ENCODE data around the gene KLHL22.
A peak's percentile ranks its signal among the peaks of the same experiment; 100 is the strongest.

KLHL22 gene

DNA sequence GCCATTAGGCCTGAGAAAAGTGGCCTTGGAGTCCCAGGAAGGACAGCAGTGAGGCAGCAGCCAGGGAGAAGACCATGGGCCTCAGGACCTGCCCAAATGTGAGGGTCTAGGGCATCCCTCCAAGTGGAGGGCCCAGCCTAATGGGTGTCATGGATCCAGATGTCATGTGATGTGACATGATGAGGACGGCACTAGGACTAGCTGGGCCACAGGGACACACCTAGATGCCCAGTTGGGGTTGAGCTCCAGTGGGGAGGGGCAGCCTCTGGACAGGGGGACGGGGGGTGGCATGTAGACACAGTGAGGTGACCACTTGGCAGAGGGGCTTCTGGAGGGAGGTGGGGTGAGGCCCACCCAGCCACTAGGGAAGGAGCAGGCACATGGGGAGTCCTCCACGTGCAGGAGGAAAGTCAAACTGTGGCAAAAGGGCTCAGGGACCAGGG lies 63.3 kb downstream of the KLHL22 start:
- no peak for DNase-seq (ENCODE audit: low spot score)

DNA sequence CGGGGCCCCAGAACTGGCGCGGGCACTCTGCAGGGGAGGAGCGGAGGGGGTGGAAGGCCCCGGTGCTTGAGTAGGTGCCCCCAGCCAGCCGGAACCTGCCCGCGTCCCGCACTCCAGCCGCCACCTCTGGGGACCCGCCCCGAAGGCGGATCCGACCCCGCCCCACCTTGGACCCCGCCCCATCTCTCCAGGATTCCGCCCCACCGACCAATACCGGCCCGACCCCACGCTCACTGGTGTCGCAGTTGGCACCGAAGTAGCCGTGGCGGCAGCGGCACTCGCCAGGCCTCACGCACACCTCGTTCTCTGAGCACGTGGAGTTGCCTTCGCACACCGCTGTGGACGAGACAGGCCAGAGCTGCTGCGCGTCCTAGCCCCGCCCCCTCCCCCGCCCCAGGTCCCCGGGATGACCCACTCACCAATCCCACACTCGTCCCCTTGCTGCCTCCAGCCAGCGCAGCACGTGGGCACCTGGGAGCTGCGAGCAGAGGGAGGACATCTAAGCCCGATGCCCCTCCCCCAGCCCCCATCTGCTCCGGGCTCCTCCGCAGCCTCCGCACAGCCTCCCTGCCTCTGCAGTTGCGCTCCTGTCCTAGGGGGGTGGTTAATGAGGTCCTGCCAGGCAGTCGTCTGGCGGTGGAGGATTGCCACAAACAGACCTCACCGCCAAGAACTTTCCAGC lies 63.9 kb downstream of the KLHL22 start:
- no peak for DNase-seq (ENCODE audit: low spot score)

DNA sequence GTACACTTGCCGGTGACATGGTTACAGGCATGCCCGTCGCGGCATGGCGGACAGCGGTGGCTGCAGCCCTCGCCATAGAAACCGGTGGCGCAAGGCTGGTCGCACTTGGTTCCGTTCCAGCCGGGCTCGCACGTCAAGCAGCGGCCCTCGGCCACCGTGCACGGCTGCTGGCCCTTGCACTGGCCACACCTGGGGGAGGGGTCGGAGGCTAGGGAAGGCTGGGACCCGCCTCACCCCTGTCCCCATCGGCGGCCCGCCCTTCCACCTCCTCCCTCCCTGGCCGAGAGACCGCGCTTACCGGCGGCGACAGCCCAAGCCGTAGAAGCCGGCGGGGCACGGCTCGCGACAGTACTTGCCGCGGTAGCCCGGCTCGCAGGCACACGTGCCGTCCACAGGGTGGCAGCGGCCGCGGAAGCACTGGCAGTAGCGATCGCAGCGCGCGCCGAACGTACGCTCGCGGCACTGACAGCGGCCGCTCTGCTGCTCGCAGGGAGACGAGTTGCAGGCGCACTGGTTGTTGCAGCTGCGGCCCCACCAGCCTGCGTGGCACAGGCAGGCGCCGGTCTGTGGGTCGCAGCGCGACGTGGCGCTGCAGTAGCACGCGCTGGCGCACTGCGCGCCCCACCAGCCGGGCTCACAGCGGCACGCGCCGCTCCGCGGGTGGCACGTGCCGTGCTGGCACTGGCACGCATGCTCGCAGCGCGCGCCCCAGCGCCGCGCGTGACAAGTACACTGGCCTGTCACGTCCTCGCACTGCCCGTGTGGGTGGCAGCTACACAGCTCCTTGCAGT lies 64.7 kb downstream of the KLHL22 start:
- DNase-seq (ENCODE audit: low spot score): peak; percentile 79

DNA sequence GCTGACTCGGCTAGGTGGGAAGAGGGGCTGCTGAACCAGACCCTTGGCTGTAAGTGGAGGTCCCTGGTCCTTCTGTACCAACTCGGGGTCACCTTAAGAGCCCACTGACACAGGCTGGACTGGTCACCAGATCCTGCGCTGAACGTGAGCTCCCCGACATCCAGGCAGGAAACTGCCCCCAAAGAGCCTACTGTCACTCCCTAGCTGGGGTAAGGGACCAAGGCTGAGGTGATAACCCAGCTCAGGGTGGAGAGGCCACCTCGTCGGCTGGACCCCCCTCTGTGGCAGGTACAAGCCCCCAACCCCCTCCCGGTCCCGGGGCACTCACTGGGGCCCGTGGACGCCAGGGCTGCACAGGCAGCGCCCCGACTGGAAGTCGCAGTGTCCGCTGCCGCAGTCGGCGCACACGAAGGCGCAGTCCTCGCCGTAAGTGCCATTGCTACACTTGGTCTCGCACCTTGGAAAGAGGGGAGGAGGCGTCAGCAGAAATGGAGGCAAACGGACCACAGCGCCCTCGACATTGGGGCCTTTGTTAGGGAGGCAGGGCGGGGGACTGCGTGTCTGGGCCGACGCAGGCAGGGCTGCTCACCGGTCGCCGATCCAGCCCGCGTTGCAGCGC lies 65.4 kb downstream of the KLHL22 start:
- DNase-seq (ENCODE audit: low spot score): peak; percentile 18

DNA sequence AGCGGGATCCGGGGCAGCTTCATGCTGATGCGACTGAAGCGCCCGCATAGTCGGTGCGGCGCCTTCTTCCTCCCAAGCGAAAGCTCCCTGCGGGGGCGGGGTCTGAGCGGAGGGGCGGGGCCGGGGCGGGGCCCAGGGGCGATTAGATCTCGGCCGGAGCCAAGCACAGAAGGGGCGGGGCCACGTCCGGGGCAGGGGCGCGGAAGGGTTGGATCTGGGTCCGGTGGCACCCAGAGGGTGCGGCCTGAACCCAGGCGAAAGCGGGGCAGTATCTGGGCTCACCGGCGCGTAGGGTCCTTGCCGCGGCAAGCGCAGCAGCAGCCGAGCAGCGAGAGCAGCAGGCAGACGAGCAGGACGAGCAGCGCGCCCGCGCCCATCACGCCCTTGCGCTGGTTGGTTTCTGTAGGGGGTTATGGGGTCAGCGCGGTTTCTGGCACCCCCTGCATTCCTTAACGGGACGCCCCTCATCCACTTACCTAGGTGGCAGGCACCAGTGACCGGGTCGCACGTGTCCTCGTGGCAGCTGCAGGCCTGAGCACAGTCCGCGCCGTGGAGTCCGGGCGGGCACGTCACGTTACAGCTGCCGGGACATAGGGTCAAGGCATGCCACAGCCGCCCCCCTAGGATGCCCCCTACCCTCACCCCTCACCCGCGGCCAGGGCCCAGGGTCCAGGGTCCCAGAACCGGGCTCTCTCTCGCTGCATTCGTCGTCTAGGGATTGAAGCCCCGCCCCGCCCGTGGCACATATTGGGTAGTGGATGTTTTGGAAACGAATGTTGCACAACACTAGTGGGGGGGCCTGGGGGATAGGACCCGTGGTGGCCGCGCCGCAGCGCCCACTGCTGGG lies 66.1 kb downstream of the KLHL22 start:
- peak; percentile 91 for DNase-seq (ENCODE audit: low spot score)

DNA sequence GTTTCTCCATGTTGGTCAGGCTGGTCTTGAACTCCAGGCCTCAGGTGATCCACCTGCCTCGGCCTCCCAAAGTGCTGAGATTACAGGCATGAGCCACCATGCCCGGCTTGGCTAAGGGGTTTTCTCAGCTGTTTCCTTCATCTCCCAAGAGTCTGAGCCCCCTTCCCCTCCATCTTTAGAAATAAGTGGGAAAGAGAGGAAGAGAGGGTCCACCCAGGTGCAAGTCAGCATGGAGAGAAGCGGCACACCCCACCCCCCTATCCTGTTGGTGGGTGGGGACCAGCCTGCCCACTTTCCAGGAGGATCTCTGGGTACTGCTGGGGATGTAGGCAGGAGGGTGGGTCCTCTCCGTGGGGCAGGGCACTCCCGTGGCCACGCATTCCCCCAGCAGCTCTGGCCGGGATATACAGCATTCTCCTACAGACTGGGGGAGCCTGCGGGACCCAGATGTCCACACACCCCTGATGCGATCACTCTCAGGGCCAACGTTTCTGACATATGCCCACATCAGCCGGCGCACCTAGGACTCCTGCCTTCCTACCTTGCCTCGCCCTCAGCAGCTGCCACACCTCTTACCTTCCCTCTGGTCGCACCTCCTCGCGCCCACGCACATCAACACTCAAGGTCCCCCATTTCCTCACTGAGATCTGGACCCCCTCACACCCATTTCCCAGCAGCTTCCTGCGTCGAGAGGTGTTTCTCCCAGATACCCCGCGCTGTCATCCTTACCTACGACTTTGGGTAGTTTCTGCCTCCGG lies 66.9 kb downstream of the KLHL22 start:
- DNase-seq (ENCODE audit: low spot score): no peak

DNA sequence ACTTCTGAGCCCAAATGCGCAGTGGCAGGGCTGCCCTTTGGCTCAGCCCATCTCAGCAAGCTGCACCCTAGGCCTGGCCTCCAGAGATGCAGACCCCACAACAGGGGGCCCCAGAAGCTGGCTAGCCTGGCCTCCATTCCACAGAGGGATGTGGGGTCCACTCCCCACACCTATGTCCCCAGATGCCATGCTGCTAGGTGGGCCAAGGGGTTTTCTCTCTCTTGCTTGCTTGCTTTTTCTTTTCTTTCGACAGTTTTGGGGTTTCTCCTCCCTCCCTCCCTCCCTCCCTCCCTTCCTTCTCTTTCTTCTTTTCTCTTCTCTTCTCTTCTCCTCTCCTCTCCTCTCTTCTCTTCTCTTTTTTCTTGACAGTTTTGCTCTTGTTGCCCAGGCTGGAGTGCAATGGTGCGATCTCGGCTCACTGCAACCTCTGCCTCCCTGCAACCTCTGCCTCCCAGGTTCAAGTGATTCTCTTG lies 67.6 kb downstream of the KLHL22 start:
- no peak for DNase-seq (ENCODE audit: low spot score)

DNA sequence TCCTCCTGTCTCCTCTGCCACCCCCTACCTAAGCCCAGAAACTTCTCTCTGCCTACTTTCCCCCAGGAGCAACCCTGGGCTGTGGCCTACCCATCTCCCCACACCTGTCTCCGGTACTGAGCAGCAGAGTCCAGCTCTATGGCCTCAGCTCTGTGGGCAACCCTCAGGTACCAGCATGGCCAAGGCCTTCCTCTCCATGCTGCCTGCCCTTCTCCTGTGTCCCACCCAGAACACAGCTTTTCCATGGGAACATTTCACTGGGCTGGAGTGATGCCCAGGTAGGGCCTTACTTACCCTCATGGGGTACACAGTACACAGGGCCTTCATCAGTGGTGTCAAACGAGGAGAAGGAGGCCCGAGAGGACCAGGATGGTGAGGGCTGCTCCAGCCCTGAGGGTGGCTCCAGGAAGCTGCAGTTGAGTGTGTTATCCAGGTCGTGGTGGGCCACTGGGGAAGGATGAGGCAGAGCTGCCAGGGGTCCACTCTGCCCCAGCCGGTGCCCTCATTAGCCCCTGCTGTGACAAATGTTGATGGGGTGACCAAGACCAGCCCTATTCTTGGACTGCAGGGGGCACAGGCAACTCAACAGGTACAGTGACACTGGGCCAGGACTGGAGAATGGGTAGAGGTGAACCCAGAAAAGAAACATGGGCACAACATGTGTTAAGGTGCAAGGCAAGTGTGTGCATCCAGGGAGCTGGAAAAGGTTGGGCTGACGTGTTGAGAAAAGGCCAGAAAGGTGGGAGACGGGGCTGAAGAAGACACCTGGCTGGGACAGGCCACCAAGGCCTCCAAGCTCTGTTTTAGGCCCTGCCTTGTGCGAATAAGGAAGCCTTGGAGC lies 68.3 kb downstream of the KLHL22 start:
- DNase-seq (ENCODE audit: low spot score): no peak

DNA sequence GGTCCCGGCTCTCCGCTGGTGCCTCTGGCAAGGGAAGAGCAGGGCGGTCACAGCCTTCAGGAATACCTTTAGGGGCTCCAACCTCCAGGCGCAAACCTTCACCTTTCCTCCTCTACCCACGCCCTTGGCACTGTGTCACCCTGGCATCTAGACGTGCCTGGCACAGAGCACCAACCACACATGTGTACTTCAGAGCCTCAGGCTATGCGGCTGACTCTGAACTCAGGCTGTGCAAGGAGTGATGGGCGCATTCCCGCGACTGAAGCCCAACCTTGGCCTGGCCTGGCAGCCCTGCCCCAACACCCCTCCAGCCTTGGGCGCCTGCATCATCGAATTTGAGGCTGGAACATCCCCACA lies 69.4 kb downstream of the KLHL22 start:
- peak; percentile 2 for DNase-seq (ENCODE audit: low spot score)

DNA sequence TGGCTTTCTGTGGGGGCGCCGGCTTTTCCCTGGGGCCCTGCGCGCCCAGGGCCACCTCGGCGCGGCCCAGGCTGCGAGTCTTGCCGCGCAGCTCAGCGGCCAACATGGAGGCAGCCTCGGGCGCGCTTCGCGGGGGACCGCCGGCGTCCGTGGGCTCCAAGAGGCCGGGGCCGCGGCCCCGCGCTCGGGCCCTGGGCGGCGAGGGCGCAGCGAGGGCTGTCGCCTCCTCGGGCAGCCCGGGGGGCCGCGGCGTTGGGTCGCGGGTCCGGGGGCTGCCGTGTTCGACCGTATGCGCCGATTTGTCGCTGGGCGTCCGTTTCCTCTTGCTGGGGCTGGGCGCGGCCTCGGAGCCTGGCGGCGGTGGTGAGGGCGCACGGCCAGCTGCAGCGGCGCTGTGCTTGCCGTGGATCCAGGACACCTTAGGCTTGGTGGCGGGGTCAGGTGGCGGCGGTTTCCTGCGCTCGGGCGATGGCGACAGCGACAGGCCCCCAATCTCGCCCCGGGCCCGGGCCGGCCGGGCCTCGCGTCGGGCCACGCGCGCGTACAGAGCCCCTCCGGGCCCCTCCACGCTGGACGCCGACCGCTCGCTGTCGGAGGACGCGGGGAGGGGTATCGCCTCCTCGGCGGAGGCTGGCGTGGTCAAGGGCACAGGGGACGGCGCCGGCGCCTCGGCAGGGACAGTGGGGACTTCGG lies 69.9 kb downstream of the KLHL22 start:
- DNase-seq (ENCODE audit: low spot score): peak; percentile 5

DNA sequence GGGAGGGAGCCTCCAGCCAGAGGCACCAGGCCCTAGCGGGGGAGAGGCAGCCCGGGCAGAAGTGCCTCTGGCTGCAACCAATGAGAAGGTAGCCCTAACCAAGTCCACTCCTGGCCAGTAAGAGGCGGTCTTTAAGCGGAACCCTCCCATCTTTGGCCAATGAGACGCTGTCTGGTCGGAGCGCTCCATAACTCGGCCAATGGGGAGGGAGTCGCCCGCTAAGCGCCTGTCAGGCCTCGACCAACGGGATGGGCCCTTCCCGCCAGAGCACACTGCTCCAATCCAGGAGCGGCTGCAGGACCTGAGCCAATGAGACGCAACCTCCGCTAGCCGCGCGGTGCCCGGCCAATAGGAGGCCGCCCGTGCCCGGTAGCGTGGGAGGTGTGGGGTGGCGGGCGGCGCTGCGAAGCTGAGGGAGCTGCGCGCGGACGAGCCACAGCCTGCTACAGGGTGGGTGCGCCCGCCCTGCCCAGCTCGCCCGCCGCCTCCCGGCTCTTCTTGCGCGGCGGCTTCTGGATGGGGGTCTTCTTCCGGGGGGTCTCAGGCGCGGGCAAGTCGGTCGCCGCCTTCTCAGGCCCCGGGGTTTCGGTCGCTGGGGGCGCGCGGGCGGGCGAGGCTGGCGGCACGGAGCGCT lies 70.5 kb downstream of the KLHL22 start:
- no peak for DNase-seq (ENCODE audit: low spot score)

DNA sequence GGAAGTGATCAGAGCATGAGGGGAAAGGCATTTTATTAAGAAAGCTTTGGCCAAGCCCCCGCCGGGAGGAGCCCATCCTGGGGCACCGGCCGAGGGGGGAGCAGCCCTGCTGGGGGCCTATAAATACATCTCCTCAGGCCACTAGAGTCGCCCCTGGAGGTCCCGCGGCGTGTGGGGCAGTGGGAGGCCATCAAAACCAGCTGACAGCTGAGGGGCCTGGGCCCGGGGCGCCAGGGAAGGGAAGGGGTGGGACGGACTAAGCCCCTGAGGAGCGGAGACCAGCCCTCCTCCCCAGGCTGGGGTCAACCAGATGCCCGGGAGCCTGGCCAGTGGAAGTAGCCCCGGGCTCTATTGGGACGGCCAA lies 71.0 kb downstream of the KLHL22 start:
- DNase-seq (ENCODE audit: low spot score): no peak

DNA sequence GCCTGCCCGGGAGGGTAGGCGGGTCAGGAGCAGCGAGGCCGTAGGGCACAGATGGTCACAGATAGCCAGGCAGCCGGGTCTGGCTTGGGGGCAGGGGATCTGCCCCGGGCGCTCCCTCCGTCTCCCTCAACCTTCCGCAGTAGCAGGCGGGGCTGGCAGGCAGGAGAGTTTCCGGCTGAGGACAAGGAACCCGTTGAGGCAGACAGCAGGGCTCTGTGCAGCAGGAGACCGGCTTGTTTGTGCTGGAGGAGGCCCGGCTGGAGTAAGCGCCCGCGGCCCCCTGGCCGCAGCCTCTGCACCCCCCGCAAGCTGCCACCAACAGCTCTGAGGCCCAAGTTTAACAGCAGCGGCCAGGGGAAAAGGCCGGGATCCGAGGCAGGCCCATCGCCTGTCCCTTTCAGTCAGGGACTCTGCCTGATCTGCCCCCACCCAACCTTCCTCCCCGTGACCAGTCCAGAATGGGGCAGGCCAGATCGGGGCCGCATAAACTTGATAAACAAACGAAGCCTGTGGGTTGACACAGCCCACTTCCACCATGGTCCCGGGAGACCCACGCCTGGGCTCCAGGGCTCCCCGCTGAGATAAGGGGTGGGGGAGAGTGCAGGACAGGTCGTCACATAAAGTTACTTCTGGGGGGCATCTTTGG lies 71.6 kb downstream of the KLHL22 start:
- DNase-seq (ENCODE audit: low spot score): no peak

DNA sequence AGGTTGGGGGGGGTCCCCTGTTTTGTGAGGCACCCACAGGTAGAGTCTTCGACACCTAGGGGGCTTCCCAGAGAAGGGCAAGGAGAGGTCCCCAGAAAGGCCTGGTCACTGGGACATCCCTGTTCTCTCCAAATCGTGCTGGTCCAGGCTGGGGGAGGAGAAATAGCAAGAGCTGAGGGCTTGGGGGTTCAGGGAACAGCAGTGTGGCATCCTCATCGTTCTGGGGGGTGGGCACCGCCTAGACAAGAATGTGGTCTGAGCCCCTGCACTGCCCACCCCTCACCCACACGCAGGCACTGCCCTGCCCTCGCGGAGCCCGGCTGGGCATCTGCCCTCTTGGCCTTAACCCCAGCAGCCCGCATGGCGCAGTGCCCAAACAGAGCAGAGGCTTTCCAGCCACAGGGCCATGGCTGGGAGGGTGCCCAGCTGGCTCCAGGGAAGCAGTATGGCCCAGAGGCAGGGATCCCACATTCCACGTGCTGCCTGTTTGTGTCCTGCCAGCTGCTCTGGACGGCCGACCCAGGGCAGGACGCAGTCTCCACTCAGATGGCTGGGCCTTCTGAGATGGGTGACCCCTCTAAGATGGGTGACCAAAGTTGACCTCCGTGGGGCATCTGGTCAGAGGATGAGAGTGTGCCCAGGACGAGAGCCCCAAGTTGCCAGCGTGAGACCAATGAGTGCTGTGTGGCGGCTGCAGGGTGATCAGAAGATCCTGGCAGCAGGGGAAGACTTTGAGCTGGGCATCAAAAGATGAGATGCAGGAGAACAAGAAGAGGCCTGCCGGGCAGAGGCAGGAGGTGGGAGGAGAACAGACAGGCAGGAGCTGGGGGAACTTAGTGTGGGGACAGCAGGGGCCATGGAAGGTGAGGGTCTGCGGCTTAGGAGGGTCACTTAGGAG lies 72.3 kb downstream of the KLHL22 start:
- no peak for DNase-seq (ENCODE audit: low spot score)

DNA sequence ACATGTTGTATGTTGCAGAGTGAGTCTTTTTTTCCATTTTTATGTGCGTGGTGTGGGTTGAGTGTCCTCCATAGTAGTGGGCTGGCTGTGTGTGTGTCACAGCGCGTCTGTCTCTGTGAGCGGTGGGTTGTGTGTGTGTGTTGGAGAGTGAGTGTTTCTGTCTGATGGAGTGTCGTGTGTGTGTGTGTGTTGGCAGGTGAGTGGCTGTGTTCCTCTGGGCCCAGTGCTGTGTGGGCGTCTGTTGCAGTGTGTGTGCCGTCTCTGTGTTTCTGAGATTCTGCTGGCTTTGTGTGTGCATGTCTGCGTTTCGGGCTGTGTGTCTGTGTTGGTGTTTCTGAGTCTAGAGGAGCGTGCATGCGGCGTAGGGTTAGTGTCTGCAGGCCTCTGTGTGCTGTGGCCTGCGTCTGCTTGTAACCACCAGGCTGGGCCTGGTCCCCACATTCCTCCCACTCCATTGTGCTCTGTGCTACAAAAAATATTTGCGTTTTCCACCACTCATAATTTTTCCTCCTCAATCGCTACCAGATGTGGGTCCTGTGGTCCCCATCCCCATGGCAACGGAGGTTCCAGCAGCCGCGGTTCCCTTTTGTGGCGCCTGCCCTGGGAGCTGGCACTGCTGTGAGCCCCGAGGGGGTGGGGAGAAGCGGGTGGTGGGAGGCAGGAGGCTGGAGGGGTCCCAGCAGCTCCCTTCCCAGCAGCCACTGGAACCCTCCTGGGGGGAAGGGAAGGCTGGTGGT lies 73.2 kb downstream of the KLHL22 start:
- no peak for DNase-seq (ENCODE audit: low spot score)

DNA sequence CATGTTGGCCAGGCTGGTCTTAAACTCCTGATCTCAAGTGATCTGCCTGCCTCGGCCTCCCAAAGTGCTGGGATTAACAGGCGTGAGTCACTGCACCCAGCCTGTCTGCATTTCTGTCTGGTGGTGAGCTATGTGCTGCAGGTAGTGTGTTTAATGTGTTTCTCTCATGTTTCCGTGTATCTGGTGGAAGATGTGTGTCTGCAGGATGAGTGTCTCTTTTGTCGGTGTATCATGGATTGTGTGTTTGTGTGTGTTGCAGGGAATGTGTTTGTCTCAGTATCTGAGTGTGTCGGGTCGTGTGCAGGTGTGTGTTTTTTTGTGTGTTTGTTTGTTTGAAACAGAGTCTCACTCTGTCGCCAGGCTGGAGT lies 74.1 kb downstream of the KLHL22 start:
- DNase-seq (ENCODE audit: low spot score): no peak

DNA sequence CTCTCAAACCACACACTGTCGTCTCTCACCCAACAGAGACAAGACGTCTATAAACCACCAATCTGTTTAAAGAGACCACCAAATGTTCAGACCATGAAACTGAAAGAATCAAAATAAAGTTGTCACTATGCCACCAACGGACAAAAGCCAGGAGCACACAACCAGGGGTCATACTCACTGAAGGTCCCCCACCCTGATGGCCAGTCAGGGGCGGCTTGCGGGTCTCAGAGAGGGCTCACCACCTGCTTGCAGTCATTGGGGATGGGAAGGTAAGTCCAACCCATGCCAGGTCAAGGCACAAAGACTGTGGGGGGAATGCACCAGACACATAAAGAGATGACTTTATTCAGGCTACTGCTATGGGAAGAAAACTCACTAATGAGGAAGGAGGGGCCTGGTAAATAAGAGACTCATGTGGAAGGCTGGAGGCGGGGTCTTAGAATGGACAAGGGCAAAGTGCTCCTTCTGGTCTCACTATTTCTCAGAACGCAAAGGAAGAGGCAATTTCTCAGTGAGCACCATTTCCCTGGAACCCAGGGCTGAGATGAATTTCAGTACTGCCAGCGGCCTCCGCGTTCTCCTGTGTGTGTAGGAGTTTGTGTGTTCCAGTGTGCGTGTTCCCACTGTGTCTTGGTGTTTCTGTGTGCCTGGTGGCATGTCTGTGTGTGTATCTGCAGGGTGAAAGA lies 75.3 kb downstream of the KLHL22 start:
- DNase-seq (ENCODE audit: low spot score): no peak

Data from germinal center (tissue), 1 donor.